Measurements from ENCODE around the gene CALHM1.
A peak's percentile ranks its signal among the peaks of the same experiment; 100 is the strongest.

The CALHM1 gene

GRCh38 chr10:103456074-103456660 is 2.5 kb downstream of the CALHM1 start:
- DNase-seq (ENCODE audit: low spot score): no peak

GRCh38 chr10:103455235-103455634 is 3.5 kb downstream of the CALHM1 start:
- no peak for DNase-seq (ENCODE audit: low spot score)

GRCh38 chr10:103454026-103454425 is 4.7 kb downstream of the CALHM1 start:
- no peak for DNase-seq (ENCODE audit: low spot score)

GRCh38 chr10:103452506-103453230 is 6.0 kb downstream of the CALHM1 start:
- DNase-seq (ENCODE audit: low spot score): no peak

- DNase-seq (ENCODE audit: low spot score): peak; percentile 75
Observed at GRCh38 chr10:103451831-103452505, 6.7 kb downstream of the CALHM1 start, which contains the start of gene CALHM2. Gene CALHM2, minus strand, starts transcription at chr10:103452370. Its CDS starts 2,429 bp downstream, at chr10:103449941.

GRCh38 chr10:103451091-103451813 is 7.4 kb downstream of the CALHM1 start:
- DNase-seq (ENCODE audit: low spot score): no peak

- DNase-seq (ENCODE audit: low spot score): no peak
Observed at GRCh38 chr10:103450201-103450695, 8.5 kb downstream of the CALHM1 start.

- no peak for DNase-seq (ENCODE audit: low spot score)
Observed at GRCh38 chr10:103449208-103450144, 9.2 kb downstream of the CALHM1 start.

- no peak for DNase-seq (ENCODE audit: low spot score)
Observed at GRCh38 chr10:103448746-103449145, 10.0 kb downstream of the CALHM1 start.

- no peak for DNase-seq (ENCODE audit: low spot score)
Observed at GRCh38 chr10:103447187-103447586, 11.5 kb downstream of the CALHM1 start.

GRCh38 chr10:103445767-103446567 is 12.7 kb downstream of the CALHM1 start:
- no peak for DNase-seq (ENCODE audit: low spot score)

- DNase-seq (ENCODE audit: low spot score): no peak
Observed at GRCh38 chr10:103445366-103445765, 13.3 kb downstream of the CALHM1 start.

- no peak for DNase-seq (ENCODE audit: low spot score)
Observed at GRCh38 chr10:103444478-103444877, 14.2 kb downstream of the CALHM1 start.

GRCh38 chr10:103443475-103444185 is 15.1 kb downstream of the CALHM1 start:
- DNase-seq (ENCODE audit: low spot score): no peak

- no peak for DNase-seq (ENCODE audit: low spot score)
Observed at GRCh38 chr10:103442031-103442461, 16.7 kb downstream of the CALHM1 start.

- no peak for DNase-seq (ENCODE audit: low spot score)
Observed at GRCh38 chr10:103441611-103442010, 17.1 kb downstream of the CALHM1 start.

GRCh38 chr10:103441206-103441605 is 17.5 kb downstream of the CALHM1 start:
- DNase-seq (ENCODE audit: low spot score): no peak

GRCh38 chr10:103440416-103440815 is 18.3 kb downstream of the CALHM1 start:
- no peak for DNase-seq (ENCODE audit: low spot score)

- no peak for DNase-seq (ENCODE audit: low spot score)
Observed at GRCh38 chr10:103439776-103440175, 18.9 kb downstream of the CALHM1 start.

All from SK-N-DZ (cell line).